Activated CD4-positive, alpha-beta T cell treated with anti-CD3 and anti-CD28 coated beads for 36 hours (primary cell): Measurements from ENCODE around the gene MOGAT1. TPM values are rescaled to one million over a fixed set of nuclear protein-coding genes. Genes with fewer than 3 reads are reported as not detected.
"Not testable (repeated sequence)": the region's sequence is repeated elsewhere in the genome, so short reads cannot be mapped to it uniquely, and the experiment has no call there.

Experiments
- ATAC-seq: fragments of 200-7000 bp; cut with Tn5 transposase; one replicate; pipeline ENCODE4 v1.10.0; 2021; ENCODE audit warnings: mild to moderate bottlenecking, moderate library complexity
- CTCF ChIA-PET: fragments of 350-600 bp; sonication (Branson Sonifier 250); formaldehyde crosslinking; loops from one replicate; lab custom pipeline; 2021; ENCODE audit warnings: antibody characterized with exemption; lab: Charles Lee
- POLR2A ChIA-PET: fragments of 350-600 bp; sonication (Branson Sonifier 250); formaldehyde crosslinking; loops from one replicate; lab custom pipeline; 2021; ENCODE audit warnings: antibody characterized with exemption, inconsistent platforms; lab: Charles Lee
- DNase-seq: peaks from one replicate; pipeline ENCODE4 v3.0.0-alpha.2; 2020
- H3K27ac Mint-ChIP-seq: one replicate; pipeline ENCODE4 v1.8.0; 2021; ENCODE audit warnings: mixed read lengths
- H3K27me3 Mint-ChIP-seq: one replicate; pipeline ENCODE4 v1.8.0; 2021; ENCODE audit warnings: mixed read lengths
- H3K36me3 Mint-ChIP-seq: one replicate; pipeline ENCODE4 v1.8.0; 2021; ENCODE audit warnings: low read depth, mixed read lengths
- H3K4me1 Mint-ChIP-seq: one replicate; pipeline ENCODE4 v1.8.0; 2021; ENCODE audit warnings: mixed read lengths
- H3K4me3 Mint-ChIP-seq: one replicate; pipeline ENCODE4 v1.8.0; 2021; ENCODE audit warnings: mild to moderate bottlenecking, moderate library complexity, mixed read lengths
- H3K9me3 Mint-ChIP-seq: one replicate; pipeline ENCODE4 v1.8.0; 2021; ENCODE audit warnings: low read depth, mixed read lengths
- intact Hi-C, 2 experiments: fragments of 100-400 bp; cut with DNase I in 1 of 2; cut with micrococcal nuclease in 1 of 2; formaldehyde crosslinking; loops; one replicate each; pipeline versions ENCODE4 v1.14.2 to v1.15.1; 2022 to 2024; cut with DNase I, micrococcal nuclease
- total RNA-seq, 2 experiments: library from RNA; stranded (reverse); gene quantifications; one replicate each; pipeline ENCODE4 v1.2.3, GENCODE V29; 2021

MOGAT1 gene
- total RNA-seq, 2 experiments from 2014 or later: not detected

DNA sequence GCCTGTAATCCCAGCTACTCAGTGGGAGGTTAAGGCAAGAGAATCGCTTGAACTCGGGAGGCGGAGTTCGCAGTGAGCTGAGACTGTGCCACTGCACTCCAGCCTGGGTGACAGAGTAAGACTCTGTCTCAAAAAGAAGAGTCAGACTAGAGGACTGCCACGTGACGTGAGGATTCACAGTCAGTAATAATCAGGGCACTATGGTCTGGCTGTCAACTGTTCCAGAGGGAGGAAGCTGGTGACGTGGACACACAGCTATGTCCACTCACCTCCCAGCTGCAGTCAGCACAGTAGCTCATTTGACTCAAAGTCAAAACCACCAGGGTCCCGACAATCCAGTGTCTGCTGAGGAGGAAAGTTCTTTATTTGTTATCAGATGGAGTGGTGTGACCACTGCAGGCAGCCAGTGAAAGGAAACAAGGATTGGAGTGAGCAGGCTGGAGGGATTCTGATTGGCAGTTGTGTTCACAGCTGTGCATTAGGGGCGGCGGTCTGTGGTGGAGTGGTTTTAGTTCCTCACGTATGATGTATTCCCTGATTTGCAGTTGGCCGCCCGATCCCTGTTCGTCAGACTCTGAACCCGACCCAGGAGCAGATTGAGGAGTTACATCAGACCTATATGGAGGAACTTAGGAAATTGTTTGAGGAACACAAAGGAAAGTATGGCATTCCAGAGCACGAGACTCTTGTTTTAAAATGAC, 37.9 kb downstream of the MOGAT1 start:
- CTCF ChIA-PET: interaction anchor here (0.6 to 1.9 kb wide), 20 partner anchors 8 to 249 kb away, joined by 3 to 13 read pairs (median 4); no protein-coding TSS in a partner anchor
- H3K27me3 Mint-ChIP-seq: peaks cover 22% of the 10 kb centered on the region
- peaks cover 12% of the 10 kb centered on the region for H3K4me1 Mint-ChIP-seq
- no peak overlapping the region for H3K4me3 Mint-ChIP-seq
- intact Hi-C loops: loop anchor here in 1 of 2 experiments (2.0 to 5.0 kb wide), 2 partner anchors 78 to 103 kb away; no protein-coding TSS in a partner anchor
- ATAC-seq: peak; percentile 27
- no peaks in the 10 kb centered on the region for H3K9me3 Mint-ChIP-seq
- POLR2A ChIA-PET: interaction anchor here (0.7 kb wide), 1 partner anchor 1144 kb away, joined by 10 read pairs; no protein-coding TSS in a partner anchor
- H3K36me3 Mint-ChIP-seq: no peaks in the 10 kb centered on the region
- H3K27ac Mint-ChIP-seq: no peak overlapping the region
- peak; percentile 23 for DNase-seq

- no peak overlapping the region for H3K27ac Mint-ChIP-seq
- no peak for DNase-seq
Observed at GRCh38 chr2:222710736-222711135, 39.3 kb downstream of the MOGAT1 start.

GRCh38 chr2:222711315-222711940, 40.0 kb downstream of the MOGAT1 start:
- ChIA-PET POLR2A (no interaction called here), CTCF (interaction anchor here (0.6 to 1.5 kb wide), 4 partner anchors 8 to 261 kb away, joined by 3 to 5 read pairs (median 4); no protein-coding TSS in a partner anchor)
- ATAC-seq: no peak
- no peak for DNase-seq
- H3K4me3 Mint-ChIP-seq: no peak overlapping the region
- H3K27ac Mint-ChIP-seq: no peak overlapping the region
- H3K36me3 Mint-ChIP-seq: no peaks in the 10 kb centered on the region
- intact Hi-C loops: no loop called here
- no peaks in the 10 kb centered on the region for H3K9me3 Mint-ChIP-seq
- H3K4me1 Mint-ChIP-seq: peaks cover 17% of the 10 kb centered on the region
- peaks cover 33% of the 10 kb centered on the region for H3K27me3 Mint-ChIP-seq

More at GRCh38 chr2:222710736-222711135, 39.3 kb downstream of the MOGAT1 start:
- no peaks in the 10 kb centered on the region for H3K36me3 Mint-ChIP-seq
- no peak overlapping the region for H3K4me3 Mint-ChIP-seq
- peaks cover 15% of the 10 kb centered on the region for H3K4me1 Mint-ChIP-seq
- CTCF ChIA-PET: interaction anchor here (1.3 to 1.9 kb wide), 3 partner anchors 19 to 196 kb away, joined by 5 to 7 read pairs (median 6); no protein-coding TSS in a partner anchor
- intact Hi-C loops: no loop called here
- ATAC-seq: no peak
- no peaks in the 10 kb centered on the region for H3K9me3 Mint-ChIP-seq
- POLR2A ChIA-PET: no interaction called here
- peaks cover 29% of the 10 kb centered on the region for H3K27me3 Mint-ChIP-seq

DNA sequence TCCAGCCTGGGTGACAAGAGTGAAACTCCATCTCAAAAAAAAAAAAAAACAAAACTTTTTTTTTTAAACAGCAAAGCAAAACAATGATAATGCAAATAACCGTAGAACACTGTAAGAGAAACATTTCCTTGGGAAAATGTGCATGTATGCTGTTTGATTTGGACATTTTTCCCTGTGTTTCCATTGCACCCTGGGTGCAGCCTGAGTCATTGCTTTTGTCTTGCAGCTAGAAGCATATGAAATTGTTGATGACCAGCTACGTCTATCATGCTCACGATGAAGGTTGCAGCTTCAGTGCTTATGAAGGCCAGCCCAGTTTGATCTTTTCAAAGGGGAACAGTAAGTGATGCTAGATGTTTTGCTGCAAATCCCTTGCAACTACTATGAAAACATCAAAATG, 41.5 kb downstream of the MOGAT1 start:
- H3K4me1 Mint-ChIP-seq: peaks cover 7% of the 10 kb centered on the region
- DNase-seq (no peak), ATAC-seq (no peak)
- ChIA-PET CTCF (interaction anchor here (0.7 to 2.2 kb wide), 3 partner anchors 10 to 190 kb away, joined by 3 to 6 read pairs (median 4); no protein-coding TSS in a partner anchor), POLR2A (no interaction called here)
- intact Hi-C loops: no loop called here
- peaks cover 32% of the 10 kb centered on the region for H3K27me3 Mint-ChIP-seq
- no peaks in the 10 kb centered on the region for H3K9me3 Mint-ChIP-seq
- no peaks in the 10 kb centered on the region for H3K36me3 Mint-ChIP-seq
- no peak overlapping the region for H3K4me3 Mint-ChIP-seq
- no peak overlapping the region for H3K27ac Mint-ChIP-seq

GRCh38 chr2:222714361-222715241, 43.1 kb downstream of the MOGAT1 start:
- DNase-seq (no peak), ATAC-seq (no peak)
- Mint-ChIP-seq H3K27me3 (peaks cover 24% of the 10 kb centered on the region), H3K9me3 (no peaks in the 10 kb centered on the region), H3K27ac (no peak overlapping the region), H3K36me3 (no peaks in the 10 kb centered on the region), H3K4me3 (no peak overlapping the region), H3K4me1 (peaks cover 5% of the 10 kb centered on the region)
- ChIA-PET CTCF (interaction anchor here (0.6 to 2.2 kb wide), 2 partner anchors 25 to 189 kb away, joined by 3 to 6 read pairs; no protein-coding TSS in a partner anchor), POLR2A (no interaction called here)
- intact Hi-C loops: no loop called here

DNA sequence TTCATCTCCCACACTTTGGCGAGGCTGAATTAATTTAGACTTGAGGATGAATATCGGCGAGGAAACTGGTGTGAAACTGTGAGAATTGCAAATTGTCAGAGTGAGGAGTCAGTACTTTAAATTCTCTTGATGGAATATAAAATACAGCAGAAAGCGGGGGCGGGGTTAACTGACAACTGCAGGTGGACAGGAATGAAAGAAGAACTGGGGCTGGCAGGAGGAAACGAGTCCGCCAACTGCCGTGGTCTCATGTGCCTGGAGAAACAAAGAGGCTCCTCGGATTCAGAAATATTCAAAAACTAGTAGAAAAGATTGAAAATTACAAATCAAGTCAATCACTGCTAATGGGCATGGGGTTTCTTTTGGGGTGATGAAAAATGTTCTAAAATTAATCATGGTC, 44.3 kb downstream of the MOGAT1 start:
- Mint-ChIP-seq H3K27me3 (peaks cover 23% of the 10 kb centered on the region), H3K4me1 (peaks cover 5% of the 10 kb centered on the region), H3K4me3 (no peak overlapping the region), H3K36me3 (no peaks in the 10 kb centered on the region), H3K27ac (no peak overlapping the region), H3K9me3 (no peaks in the 10 kb centered on the region)
- ATAC-seq (no peak), DNase-seq (no peak)
- ChIA-PET CTCF (interaction anchor here (0.6 kb wide), 1 partner anchor 11 kb away, joined by 3 read pairs; no protein-coding TSS in a partner anchor), POLR2A (no interaction called here)
- intact Hi-C loops: no loop called here

DNA sequence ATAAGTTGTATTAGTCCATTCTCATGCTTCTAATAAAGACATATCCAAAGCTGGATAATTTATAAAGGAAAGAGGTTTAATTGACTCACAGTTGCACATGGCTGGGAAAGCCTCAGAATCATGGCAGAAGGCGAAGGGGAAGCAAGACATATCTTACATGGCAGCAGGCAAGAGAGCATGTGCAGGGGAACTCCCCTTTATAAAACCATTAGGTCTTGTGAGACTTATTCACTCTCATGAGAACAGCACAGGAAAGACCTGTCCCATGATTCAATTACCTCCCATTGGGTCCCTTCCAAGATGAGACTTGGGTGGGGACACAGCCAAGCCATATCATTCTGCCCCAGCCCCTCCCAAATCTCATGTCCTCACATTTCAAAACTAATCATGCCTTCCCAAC, 48.3 kb downstream of the MOGAT1 start:
- H3K36me3 Mint-ChIP-seq, intact Hi-C loops, H3K4me1 Mint-ChIP-seq, CTCF ChIA-PET, POLR2A ChIA-PET, H3K4me3 Mint-ChIP-seq, H3K9me3 Mint-ChIP-seq, DNase-seq, H3K27ac Mint-ChIP-seq, ATAC-seq: not testable (repeated sequence)
- peaks cover 11% of the 10 kb centered on the region for H3K27me3 Mint-ChIP-seq

DNA sequence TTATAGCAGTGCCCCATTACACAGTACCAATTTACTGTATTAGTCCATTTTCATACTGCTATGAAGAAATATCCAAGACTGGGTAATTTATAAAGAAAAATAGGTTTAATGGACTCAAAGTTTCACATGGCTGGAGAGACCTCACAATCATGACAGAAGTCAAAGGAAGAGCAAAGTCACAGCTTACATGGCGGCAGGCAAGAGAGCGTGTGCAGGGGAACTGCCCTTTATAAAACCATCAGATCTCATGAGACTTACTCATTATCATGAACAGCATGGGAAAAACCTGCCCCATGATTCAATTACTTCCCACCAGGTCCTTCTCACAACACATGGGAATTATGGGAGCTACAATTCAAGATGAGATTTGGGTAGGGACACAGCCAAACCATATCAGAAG, 50.1 kb downstream of the MOGAT1 start:
- POLR2A ChIA-PET, H3K9me3 Mint-ChIP-seq, DNase-seq, H3K4me3 Mint-ChIP-seq, H3K36me3 Mint-ChIP-seq, H3K4me1 Mint-ChIP-seq, H3K27me3 Mint-ChIP-seq, intact Hi-C loops, H3K27ac Mint-ChIP-seq, ATAC-seq: not testable (repeated sequence)
- CTCF ChIA-PET: interaction anchor here (1.2 to 1.5 kb wide), 2 partner anchors 12 to 14 kb away, joined by 4 to 6 read pairs; no protein-coding TSS in a partner anchor

- ATAC-seq: no peak
- H3K4me3 Mint-ChIP-seq: no peak overlapping the region
- DNase-seq: no peak
- no peaks in the 10 kb centered on the region for H3K9me3 Mint-ChIP-seq
- ChIA-PET POLR2A (no interaction called here), CTCF (interaction anchor here (1.2 to 1.5 kb wide), 3 partner anchors 13 to 16 kb away, joined by 3 to 6 read pairs (median 4); no protein-coding TSS in a partner anchor)
- intact Hi-C loops: no loop called here
- no peak overlapping the region for H3K27ac Mint-ChIP-seq
- no peaks in the 10 kb centered on the region for H3K27me3 Mint-ChIP-seq
- no peaks in the 10 kb centered on the region for H3K36me3 Mint-ChIP-seq
- no peaks in the 10 kb centered on the region for H3K4me1 Mint-ChIP-seq
Observed at GRCh38 chr2:222722327-222722946, 51.0 kb downstream of the MOGAT1 start.

- no peaks in the 10 kb centered on the region for H3K36me3 Mint-ChIP-seq
- H3K4me3 Mint-ChIP-seq: no peak overlapping the region
- no peaks in the 10 kb centered on the region for H3K9me3 Mint-ChIP-seq
- ChIA-PET POLR2A (no interaction called here), CTCF (interaction anchor here (0.8 to 2.0 kb wide), 2 partner anchors 16 to 47 kb away, joined by 3 to 5 read pairs; no protein-coding TSS in a partner anchor)
- H3K27ac Mint-ChIP-seq: no peak overlapping the region
- H3K4me1 Mint-ChIP-seq: no peaks in the 10 kb centered on the region
- DNase-seq (no peak), ATAC-seq (no peak)
- intact Hi-C loops: no loop called here
- no peaks in the 10 kb centered on the region for H3K27me3 Mint-ChIP-seq
Observed at GRCh38 chr2:222724208-222724607, 52.8 kb downstream of the MOGAT1 start.
